ENCODE measurements around the gene OR5H2. TPM values are rescaled to one million over a fixed set of nuclear protein-coding genes. Genes with fewer than 3 reads are reported as not detected.

OR5H2 gene
- total RNA-seq, 1 donor from 2014 or later: not detected

DNA sequence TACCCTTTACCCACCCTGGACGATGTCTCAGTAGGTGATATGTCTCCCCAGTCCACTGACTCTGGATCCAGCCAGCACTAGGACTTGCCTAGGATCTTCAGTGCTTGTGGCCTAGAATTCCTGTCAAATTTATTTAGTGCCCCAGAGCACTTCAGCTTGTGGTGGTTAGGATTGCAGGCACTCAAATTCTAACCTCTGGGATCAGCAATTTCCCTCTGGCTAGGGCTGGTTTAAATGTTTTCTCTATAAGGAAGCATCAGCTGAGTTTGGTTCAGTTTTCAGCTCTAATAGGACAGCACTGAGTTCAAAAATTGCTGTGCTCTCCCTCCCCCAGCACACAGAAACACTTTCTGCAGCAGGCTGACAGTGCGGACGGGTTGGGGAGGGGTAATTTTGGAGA is 10.2 kb upstream of the OR5H2 start:
- no peak for DNase-seq (ENCODE audit: low spot score)
- TF ChIP-seq, protein P1, sequence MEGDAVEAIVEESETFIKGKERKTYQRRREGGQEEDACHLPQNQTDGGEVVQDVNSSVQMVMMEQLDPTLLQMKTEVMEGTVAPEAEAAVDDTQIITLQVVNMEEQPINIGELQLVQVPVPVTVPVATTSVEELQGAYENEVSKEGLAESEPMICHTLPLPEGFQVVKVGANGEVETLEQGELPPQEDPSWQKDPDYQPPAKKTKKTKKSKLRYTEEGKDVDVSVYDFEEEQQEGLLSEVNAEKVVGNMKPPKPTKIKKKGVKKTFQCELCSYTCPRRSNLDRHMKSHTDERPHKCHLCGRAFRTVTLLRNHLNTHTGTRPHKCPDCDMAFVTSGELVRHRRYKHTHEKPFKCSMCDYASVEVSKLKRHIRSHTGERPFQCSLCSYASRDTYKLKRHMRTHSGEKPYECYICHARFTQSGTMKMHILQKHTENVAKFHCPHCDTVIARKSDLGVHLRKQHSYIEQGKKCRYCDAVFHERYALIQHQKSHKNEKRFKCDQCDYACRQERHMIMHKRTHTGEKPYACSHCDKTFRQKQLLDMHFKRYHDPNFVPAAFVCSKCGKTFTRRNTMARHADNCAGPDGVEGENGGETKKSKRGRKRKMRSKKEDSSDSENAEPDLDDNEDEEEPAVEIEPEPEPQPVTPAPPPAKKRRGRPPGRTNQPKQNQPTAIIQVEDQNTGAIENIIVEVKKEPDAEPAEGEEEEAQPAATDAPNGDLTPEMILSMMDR (IDR thresholded peaks at IDR 0.05): no peak
- no peak overlapping the region for H3K4me3 Mint-ChIP-seq (ENCODE audit: unreplicated experiment)
- no peaks in the 10 kb centered on the region for H3K4me1 Mint-ChIP-seq (ENCODE audit: low read depth)
- H3K36me3 Mint-ChIP-seq (ENCODE audit: low read depth): peaks cover 2% of the 10 kb centered on the region
- H3K27me3 Mint-ChIP-seq (ENCODE audit: low read depth): no peaks in the 10 kb centered on the region
- H3K27ac Mint-ChIP-seq (ENCODE audit: unreplicated experiment): no peak overlapping the region
- H3K9me3 Mint-ChIP-seq (ENCODE audit: low read depth): peaks cover 17% of the 10 kb centered on the region

DNA sequence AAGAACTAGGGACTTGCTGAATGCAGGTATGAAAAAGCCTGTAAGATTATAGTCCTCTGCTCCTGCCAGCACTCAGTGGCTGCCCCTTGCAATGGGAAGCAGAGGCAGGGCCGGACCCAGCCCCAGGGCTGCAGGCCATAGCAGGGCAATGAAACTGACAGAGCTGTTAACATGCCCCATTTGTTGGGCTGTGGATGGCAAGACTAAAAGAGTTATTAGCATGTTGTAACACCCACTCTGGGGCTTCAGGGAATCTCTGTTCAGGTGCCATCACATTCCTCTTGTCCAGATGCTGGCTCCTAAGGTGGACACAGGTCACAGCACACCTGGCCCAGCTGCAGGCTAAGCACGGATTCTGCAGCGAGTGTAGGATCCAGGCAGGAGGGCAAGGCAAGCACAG is 7.4 kb upstream of the OR5H2 start:
- Mint-ChIP-seq H3K27me3 (ENCODE audit: low read depth) (peaks cover 5% of the 10 kb centered on the region), H3K4me1 (ENCODE audit: low read depth) (no peaks in the 10 kb centered on the region), H3K4me3 (ENCODE audit: unreplicated experiment) (no peak overlapping the region), H3K9me3 (ENCODE audit: low read depth) (peaks cover 8% of the 10 kb centered on the region), H3K36me3 (ENCODE audit: low read depth) (peaks cover 2% of the 10 kb centered on the region), H3K27ac (ENCODE audit: unreplicated experiment) (no peak overlapping the region)
- no peak for DNase-seq (ENCODE audit: low spot score)
- TF ChIP-seq, protein P1 (IDR thresholded peaks at IDR 0.05): no peak

DNA sequence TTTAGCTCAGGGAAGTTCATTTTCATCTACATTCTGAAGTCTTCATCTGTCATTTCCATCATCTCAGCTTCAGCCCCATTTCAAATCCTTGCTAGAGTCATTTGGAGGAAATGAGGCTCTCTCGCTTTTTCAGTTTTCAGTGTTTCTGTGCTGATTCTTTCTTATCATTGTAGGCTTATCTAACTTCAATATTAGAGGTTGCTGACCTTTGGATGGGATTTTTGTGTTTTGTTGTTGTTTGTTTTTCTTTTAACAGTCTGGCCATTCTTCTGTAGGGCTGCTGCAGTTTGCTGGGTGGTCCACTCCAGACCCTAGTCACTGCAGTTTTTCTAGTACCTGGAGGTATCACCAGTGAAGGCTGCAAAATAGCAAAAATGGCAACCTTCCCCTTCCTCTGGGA is 8.6 kb downstream of the OR5H2 start:
- Mint-ChIP-seq H3K36me3 (ENCODE audit: low read depth) (no peaks in the 10 kb centered on the region), H3K4me1 (ENCODE audit: low read depth) (no peaks in the 10 kb centered on the region), H3K9me3 (ENCODE audit: low read depth) (peaks cover 22% of the 10 kb centered on the region), H3K4me3 (ENCODE audit: unreplicated experiment) (no peak overlapping the region), H3K27ac (ENCODE audit: unreplicated experiment) (no peak overlapping the region), H3K27me3 (ENCODE audit: low read depth) (peaks cover 7% of the 10 kb centered on the region)
- TF ChIP-seq, protein P1 (IDR thresholded peaks at IDR 0.05): no peak
- no peak for DNase-seq (ENCODE audit: low spot score)

DNA sequence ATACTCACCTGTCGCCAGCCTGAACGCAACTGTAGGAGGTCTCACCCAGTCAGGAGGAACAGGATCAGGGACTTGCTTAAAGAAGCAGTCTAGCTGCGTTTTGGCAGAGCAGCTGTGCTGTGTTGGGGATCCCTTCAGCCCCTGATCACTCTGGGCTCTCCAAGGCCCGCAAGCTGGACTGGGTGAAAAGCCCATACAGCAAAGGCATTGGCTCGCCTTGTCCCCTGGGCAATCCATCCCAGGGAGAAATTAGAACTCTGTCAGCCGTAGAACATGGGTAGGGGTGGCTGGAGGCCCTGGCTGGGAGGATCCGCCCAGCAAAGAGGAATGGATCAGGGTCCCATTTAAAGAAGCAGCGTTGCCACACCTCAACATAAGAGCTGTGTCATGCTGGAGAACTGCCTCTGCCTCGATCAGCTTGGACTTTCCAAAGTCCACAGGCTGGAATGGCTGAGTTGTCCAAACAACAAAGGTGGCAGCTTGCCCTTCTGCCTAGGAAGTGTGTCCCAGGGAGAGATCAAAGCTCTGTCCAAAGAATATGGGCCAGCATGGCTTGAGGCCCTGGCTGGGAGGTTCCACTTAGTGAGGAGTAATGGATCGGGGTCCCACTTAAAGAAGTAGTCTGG is 9.1 kb downstream of the OR5H2 start:
- no peak overlapping the region for H3K27ac Mint-ChIP-seq (ENCODE audit: unreplicated experiment)
- peaks cover 7% of the 10 kb centered on the region for H3K27me3 Mint-ChIP-seq (ENCODE audit: low read depth)
- no peak overlapping the region for H3K4me3 Mint-ChIP-seq (ENCODE audit: unreplicated experiment)
- H3K4me1 Mint-ChIP-seq (ENCODE audit: low read depth): no peaks in the 10 kb centered on the region
- DNase-seq (ENCODE audit: low spot score): no peak
- peaks cover 20% of the 10 kb centered on the region for H3K9me3 Mint-ChIP-seq (ENCODE audit: low read depth)
- TF ChIP-seq, protein P1 (IDR thresholded peaks at IDR 0.05): no peak
- H3K36me3 Mint-ChIP-seq (ENCODE audit: low read depth): no peaks in the 10 kb centered on the region

DNA sequence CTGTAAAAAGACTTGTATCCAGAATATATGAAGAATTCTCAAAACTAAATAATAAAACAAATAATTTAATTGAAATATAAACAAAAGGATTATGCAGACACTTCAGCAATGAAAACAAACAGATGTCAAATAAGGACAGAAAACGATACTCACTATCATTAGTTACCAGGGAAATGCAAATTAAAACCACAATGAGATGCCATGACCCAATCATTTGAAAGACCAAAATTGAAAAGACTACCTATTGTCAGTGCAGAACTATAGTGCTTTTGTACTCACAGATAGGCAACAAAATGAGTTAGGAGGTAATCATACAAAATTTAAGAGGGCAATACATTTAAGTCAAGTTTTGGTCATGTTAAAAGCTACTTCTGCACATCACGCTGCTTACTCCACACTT is 39.8 kb downstream of the OR5H2 start:
- H3K4me3 Mint-ChIP-seq (ENCODE audit: unreplicated experiment): no peak overlapping the region
- H3K27ac Mint-ChIP-seq (ENCODE audit: unreplicated experiment): no peak overlapping the region

More for the DNA sequence above, 39.8 kb downstream of the OR5H2 start:
- DNase-seq (ENCODE audit: low spot score): no peak
- peaks cover 14% of the 10 kb centered on the region for H3K27me3 Mint-ChIP-seq (ENCODE audit: low read depth)
- no peaks in the 10 kb centered on the region for H3K9me3 Mint-ChIP-seq (ENCODE audit: low read depth)
- no peaks in the 10 kb centered on the region for H3K36me3 Mint-ChIP-seq (ENCODE audit: low read depth)
- TF ChIP-seq, protein P1 (IDR thresholded peaks at IDR 0.05): no peak
- H3K4me1 Mint-ChIP-seq (ENCODE audit: low read depth): peaks cover 10% of the 10 kb centered on the region
